HL-60/S4 (cell line): ENCODE results near the gene BFSP2.

Source experiments
- in situ Hi-C: fragments of 300-500 bp; cut with MboI; formaldehyde crosslinking; loops from 2 replicates; pipeline ENCODE4 v1.14.3; 2022; ENCODE audit warnings: low sequenced_read_pairs

Gene BFSP2

DNA sequence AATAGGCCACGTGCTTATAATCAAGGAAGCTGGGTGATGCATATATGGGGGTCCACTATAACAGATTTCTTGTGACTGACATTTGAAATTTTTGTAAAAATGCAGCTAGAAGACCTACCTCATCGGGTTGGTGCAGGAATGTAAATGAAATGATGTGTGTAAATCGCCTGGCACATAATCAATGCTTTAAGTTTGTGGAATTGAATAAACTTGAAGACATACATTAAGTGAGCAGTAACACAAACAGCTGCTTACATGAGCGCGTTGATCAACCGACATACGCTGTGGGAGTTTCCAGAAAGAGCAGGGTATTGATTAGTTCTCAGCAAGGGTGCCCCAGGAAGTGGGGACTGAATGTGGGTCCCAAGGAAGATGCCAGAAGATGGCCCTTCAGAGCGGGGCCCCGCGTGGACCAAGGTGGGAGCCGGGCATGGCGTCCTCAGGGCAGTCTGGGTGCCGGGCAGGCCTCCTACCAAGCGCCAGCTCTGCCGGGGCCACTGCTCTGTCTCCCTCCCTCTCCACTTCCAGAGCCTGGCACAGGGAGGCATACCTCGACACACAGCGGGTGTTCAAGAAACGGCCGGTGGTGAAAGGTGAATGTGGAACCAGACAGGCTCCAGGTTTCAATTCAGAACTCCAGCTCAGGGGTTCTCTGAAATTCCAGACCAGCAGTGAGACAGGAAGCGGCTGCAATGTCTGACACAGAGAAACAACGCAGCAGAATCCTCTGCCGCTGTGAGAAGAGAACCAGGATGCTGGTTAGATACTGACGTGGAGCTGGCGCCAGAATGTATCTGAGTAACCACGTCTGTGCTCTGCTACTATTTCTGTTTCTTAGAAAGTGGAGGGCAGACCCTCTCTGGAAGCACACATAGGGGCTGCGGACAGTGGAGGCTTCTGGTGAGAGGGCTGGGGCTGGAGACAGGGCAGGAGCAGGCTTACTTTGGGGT is 12.6 kb downstream of the BFSP2 start:
- in situ Hi-C loops, result no loop called here

DNA sequence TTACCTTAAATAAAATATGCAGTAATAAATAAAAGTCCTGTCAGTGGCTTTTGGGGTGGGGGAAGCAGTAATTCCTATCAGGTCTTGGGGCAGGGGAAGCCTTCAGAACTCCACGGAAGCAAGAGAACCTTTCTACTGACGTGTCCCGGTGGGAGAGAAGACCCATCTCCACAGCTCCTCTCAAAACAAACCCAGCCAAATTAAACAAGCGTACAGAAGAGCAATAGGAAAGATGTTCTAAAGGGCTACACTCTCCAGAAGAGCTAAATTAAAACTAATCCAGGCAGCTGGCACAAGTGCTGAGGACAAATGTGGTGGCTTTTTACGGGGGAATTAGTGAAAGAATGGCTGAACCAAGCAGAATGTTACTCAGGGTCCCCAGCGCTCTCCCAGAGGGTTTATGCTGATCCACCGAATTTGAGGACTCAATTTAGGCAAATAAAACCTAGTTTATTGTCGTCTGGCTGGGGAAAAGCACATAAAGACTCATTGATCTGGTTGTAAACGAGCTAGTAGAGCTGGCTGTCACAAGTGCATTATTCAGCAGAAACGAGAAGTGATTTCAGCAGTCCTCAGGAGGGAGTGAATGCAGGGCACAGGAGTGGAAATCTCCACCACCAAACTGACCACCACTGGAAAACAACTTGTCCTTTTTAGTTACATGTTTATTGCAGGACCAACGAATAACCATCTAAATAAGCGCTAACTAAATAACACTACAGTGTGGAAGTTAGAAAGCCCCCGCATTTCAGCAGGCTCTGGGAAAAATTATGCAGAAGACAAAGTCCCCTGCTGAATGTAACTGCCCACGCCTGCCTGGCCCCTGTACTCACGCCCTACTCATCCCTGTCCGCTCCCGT is 13.5 kb downstream of the BFSP2 start:
- in situ Hi-C loops, result no loop called here

DNA sequence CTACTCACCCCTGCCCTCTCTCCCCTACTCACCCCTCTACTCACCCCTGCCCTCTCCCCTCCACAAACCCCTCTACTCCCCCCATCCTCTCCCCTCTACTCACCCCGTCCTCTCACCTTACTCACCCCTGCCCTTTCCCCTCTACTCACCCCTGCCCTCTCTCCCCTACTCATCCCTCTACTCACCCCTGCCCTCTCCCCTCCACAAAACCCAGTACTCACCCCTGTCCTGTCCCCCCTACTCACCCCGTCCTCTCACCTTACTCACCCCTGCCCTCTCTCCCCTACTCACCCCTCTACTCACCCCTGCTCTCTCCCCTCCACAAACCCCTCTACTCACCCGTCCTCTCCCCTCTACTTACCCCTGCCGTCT is 14.2 kb downstream of the BFSP2 start:
- in situ Hi-C loops, result no loop called here

DNA sequence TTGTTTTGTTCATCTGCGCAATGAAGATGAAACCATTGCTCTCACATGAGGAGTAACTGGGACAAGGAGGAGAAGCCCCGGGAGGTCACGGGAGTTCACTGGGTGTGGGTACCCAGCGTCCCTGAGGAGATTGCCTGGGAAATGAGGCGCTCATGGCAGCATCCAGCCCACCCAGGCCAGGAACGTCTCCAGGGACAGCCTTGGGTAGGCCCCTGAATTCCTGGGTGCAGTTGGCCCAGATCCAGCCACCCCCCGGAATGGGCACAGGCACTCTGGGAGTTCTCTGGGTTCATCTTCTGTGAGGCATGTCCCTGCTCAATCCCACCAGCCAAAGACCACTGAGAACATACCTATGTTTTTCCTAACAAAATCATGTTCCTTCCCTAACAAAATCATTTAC is 18.5 kb downstream of the BFSP2 start:
- in situ Hi-C loops, result no loop called here

DNA sequence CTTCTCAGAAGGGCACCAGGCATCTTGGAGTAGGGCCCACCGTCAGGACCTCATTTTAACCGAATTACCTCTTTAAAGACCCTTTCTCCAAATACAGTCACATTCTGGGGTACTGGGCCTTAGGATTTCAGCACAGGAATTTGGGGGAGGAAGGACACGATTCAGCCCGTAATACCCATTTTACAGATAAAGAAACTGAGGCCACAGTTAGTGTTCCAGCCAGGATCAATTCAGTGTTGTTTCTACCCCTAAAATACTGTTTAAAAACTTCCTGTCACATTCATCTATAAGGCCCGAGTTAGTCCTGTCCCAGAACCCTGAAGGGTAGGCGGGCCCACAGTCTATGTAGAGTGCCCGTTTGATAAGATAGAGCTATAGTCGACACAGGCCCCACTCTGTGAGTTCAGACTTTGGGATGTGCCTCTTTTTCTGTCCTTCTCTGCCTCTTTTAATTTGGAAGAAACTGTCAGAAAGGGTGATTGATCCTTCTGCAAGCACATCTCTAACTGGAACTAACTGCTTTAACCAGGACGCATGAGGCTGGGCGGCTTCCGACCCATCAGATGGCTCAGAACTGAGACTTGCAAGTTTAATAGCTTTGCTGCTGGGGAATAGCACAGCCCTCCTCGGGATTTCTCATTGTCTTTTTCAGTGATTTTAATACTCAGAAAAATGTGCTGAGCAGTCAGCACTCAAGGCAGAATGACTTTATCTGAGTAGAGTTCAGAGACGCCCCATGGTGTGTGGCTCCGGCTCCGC is 19.5 kb downstream of the BFSP2 start:
- in situ Hi-C loops, result no loop called here

DNA sequence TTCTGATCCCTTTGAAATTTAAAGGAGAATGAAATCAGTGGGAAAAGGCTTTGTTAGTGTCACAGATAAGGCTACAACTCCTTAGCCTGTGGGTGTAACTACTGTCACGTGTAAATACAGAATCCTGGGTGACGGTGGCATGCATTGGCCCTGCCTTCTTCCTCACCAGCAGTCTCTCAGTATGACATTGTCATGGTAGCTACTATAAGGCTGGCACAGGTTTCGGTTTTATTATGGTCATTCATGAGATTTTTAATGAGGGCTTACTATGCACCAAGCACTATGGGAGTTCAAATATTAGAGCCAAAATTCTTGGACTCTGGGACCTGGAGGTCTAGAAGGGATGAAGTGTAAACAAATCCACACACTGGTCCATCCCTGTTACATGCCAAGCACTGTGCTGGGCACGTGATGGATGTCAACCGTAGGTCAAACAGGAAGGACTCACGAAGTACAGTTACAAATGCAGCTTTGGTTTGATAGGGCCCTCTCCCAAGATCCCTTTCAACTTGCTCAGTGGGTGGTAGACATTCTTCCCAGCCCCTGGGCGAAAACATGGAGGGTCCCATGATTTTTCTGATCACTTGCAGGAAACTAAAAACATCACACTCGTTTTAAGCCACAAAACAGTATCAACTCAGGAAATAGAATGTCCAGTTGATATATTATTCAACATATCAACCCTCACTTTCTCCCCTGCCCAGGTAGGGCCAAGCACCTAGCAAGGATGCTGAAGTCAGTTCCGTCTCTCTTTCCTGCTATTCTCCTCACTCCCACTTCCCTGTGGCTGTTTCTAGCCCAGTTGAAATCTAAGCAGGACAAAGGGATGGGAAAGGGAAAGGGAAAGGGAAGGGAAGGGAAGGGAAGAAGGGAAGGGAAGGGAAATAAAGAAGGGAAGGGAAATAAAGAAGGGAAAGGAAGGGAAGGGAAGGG is 25.3 kb downstream of the BFSP2 start:
- in situ Hi-C loops, result no loop called here

DNA sequence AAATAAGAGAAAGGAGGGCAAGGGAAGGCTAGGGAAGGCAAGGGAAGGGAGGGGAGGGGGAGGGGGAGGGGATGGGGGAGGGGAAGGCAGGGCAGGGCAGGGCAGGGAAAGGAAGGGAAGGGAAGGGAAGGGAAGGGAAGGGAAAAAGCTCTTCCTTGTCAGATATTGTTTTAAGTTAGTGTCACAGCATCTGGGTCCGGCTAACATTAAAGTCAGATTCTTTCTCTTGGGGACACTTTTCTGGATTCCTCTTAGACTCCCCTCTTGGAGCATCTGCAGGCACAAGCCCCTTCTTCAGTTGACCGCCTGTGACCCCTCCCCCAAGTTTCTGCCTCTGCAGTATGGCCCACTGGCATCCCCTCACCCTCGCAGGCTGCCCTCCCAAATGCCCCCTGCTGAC is 26.0 kb downstream of the BFSP2 start:
- in situ Hi-C loops, result no loop called here

DNA sequence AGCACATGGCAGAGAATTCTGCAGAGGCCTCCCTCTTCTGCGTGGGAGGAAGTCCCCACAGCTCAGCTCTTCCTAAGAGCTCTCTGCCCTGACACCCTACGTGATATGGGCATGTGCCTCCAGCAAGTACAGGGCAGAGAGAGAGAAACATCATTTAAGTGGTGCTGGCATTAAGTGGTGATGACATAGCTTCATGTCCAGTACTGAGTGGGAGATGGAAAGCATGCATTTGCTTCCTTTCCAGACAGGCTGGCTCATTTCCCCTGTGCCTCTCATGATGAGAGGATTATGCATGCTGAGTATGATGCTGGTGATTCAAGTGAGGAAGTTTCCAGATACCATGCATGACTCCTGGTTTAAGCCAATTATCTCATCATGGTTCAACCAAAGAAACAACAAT is 26.9 kb downstream of the BFSP2 start:
- in situ Hi-C loops, result no loop called here

DNA sequence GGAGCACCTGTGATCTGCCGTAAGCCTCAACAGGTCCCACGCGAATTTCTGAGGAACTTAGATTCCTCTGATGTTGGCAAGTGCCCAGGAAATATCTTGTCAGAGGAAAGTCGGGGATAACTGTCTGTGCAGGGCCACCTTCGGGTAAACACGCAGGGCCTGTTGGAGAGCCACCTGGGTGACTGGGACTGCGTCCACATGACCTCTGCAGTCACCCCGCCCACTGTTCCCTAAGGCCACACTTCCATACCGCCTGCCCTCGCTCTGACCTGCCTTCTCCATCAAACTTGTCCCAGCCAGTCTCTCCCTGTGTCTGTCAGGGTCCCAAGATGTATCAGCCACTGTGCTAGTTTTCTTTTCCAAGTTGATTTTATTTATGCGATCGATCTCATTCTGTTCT is 28.7 kb downstream of the BFSP2 start:
- in situ Hi-C loops, result no loop called here

DNA sequence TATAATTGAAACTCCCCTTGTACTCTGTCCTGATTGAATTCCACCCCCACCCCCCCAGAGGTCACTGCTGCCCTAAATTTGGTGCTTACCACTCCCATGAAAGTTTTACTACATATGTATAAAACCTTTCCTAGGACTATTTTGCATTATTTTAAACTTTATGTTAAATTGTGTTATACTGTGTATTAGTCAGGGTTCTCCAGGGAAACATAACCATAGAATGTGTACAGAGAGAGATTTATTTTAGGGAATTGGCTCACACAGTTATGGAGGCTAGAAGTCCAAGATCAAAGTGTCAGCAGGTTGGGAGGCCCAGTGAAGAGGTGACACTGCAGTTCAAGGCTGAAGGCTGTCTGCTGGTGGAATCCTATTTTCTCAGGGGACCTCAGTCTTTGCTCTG is 29.2 kb downstream of the BFSP2 start:
- in situ Hi-C loops, result no loop called here

DNA sequence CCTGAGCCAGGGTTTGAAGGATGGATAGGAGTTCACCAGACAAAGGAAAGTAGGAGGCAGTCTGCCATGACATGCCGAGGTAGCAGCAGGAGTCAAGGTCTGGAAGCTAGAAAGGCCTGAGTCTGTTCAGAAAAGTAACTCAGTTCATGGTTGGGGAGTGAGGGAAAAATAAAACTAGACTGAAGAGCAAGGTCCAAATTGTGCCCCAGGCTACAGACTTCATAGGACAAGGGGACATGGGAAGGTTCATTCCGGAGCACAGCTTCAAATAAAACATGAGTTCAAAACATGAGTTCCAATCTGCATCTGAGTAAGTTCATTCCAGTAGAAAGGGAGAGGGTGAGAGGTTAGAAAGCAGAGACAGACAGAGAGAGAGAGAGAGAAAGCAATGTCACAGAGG is 39.7 kb downstream of the BFSP2 start:
- in situ Hi-C loops, result no loop called here

DNA sequence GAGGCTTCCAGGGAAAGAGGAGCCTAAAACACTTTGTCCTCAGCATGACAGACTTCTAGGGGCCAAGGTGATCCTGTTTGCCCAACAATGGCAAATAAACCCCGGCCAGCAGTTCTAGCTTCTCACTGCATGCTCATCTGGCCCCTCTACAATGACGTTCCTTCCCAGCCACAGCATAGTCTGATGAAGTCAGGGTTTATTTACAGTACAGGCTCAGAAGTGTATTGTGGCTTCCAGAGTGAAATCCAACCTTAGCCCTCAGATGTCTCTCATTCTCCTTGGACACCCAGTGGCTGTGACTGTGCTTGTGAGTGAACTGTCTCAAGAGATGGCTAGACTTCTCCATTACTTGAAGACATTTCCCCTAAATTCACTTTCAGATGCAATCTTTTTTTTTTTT is 40.8 kb downstream of the BFSP2 start:
- in situ Hi-C loops, result no loop called here

DNA sequence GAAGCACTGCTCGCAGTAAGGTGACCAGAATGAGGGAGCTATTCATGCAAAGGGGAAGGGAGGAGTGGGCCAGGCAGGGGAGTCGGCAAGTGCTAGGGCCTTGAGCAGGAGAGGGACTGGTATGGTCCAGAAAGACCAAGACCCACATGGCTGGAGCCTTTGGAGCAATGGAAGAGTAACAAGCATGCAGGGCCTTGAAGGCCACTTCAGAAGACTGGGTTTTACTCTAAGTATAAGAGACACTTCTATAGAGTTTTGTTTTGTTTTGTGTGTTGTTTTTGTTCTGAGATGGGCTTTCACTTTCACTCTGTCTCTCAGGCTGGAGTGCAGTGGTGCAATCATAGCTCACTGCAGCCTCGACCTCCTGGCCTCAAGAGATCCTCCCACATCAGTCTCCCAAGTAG is 42.0 kb downstream of the BFSP2 start:
- in situ Hi-C loops, result no loop called here

DNA sequence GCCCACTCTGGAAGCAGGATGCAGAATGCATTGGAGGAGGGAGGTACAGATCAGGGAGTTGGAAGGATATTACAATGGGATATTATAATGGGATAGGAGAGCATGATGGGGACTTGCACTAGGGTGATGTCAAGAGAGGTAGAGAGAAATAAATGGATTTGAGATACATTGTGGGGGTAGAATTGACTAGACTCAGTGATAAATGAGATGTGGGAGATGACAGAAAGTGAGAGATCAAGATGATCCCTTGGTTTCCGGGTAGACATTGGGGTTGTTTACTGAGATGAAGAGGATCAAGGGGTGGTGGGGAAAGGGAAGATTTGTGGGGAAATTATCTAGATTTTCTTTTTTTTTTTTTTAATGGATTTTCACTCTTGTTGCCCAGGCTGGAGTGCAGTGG is 42.7 kb downstream of the BFSP2 start:
- in situ Hi-C loops, result no loop called here

DNA sequence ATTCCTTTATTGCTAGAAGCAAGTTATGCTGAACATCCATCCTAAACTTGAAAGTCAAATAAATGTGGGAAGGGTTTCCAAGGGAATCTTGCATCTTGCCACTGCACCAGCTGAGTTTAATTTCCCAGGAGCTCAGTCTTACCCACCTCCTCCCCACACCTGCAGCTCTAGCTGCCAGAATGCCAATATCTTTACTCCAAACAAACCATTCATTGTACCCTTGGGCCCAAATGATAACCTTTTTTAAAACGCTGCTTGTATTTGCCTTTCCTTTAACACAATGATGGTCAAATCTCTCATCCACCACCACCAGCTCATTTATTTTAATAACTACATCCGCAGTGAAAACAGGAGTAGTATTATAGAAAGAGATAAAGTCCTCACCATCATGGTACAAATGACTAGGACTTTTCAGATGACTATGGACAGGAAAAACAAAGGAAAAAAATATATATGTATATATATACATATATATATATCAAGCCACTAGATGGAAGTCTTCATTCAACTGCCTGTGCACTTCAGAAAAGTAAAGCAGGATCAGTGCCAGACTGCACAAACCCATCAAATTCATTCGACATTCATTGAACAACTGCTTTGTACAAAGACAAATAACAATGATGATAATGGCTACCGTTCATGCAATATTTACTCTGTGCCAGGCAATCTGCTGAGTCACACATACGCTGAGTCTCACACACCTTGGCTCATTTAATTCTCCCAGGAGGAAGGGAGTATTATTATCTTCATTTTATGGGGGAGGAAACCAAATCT is 44.0 kb downstream of the BFSP2 start:
- in situ Hi-C loops, result no loop called here

DNA sequence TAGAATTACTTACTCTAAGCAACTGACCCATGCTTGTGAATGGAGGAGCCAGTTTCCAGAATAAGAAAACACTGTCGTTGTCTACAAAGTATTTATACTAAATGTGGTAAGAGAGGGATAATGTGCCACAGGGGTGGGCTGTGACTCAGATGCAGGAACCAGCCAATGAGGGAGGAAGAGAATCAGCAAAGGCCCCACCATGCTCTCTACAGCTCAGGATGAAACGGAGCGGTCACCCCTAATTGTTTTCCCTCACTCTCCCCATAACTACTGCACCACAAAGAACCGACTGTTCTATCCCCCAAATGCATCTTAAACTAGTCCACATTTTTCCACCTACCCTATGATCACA is 44.5 kb downstream of the BFSP2 start:
- in situ Hi-C loops, result no loop called here

DNA sequence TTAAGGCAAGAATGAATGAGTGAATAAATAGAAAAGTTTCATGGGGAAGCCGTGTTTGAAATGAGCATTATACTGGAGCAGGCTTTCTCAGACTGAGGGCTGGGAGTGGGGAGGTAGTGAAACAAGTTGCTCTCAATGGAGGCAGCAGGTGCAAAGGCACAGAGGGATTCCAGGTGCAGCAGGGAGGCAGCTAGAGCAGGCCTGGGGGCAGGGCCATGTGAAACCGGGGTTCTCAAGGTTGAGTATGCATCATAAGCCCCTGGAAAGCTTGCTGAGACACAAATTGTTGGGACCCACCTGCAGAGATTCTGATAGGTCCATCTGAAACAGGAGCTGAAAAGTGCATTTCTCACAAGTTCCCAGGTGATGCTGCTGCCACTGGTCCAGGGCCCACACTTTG is 45.3 kb downstream of the BFSP2 start:
- in situ Hi-C loops, result no loop called here

DNA sequence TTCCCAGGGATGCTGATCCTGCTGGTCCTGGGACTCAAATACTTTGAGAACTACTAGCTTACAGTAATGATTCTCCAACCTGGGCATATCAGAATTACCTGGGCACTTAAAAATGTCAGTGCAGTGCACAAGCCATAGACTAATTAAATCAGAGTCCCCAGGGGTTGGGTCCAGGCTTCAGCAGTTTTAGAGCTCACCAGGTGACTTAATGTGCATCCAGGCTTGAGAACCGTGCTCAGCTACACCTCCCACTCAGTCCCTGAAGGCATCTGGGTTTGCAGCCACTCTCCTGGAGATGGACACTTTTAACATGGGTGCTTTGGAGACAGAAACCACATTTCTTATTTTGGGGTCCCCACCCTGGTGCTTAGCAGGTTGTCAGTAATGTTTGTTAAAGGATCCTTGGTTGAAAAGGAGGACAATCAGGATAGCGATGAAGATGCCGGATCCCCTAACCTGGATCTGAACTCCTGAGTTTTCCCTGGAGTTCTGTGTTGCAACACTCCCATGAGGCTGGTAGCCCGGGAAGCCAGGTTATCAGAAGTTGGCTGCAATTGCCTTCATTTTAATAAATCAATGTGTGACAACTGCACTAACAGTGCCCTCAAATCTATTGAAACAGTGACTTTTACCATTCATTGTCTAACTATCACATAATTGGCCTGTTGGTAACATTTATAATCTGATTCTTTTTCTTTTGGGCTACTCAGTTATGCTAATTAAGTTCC is 48.1 kb downstream of the BFSP2 start:
- in situ Hi-C loops, result no loop called here
